Measurements from ENCODE around the gene STIM2. TPM values are rescaled to one million over a fixed set of nuclear protein-coding genes. Genes with fewer than 3 reads are reported as not detected.

STIM2 gene
- total RNA-seq, 1 donor from 2014 or later, result 43.9 TPM

- no peak overlapping the region for H3K27ac ChIP-seq
- H3K4me3 ChIP-seq, result no peak overlapping the region
- H3K4me1 ChIP-seq, result peaks cover 20% of the 10 kb centered on the region
- intact Hi-C loops (cut with DNase I), result no loop called here
- H3K36me3 ChIP-seq, result no peaks in the 10 kb centered on the region
- H3K27me3 ChIP-seq (ENCODE audit: low read depth), result no peaks in the 10 kb centered on the region
- ATAC-seq (peak; percentile 87 to 92), DNase-seq (peak; percentile 70)
- no peaks in the 10 kb centered on the region for H3K9me3 ChIP-seq
- no peak for TF ChIP-seq CTCF (IDR thresholded peaks at IDR 0.05)
Measured at GRCh38 chr4:27068151-27068867, 207.7 kb downstream of the STIM2 start.

Measured in lower lobe of right lung (tissue), 2 donors.